Keratinocyte (primary cell): ENCODE measurements around the gene FAU. TPM values are rescaled to one million over a fixed set of nuclear protein-coding genes. Genes with fewer than 3 reads are reported as not detected.

ENCODE experiments used
- DNase-seq: peaks from one replicate; pipeline ENCODE4 v3.0.0-alpha.2; 2011; ENCODE audit warnings: low read depth, missing footprints, low spot score
- FAIRE-seq: peaks from 2 replicates; lab custom pipeline; 2011; peaks lifted over from hg19 to GRCh38; lab: Jason Lieb, UNC
- H2AFZ ChIP-seq: 2 replicates; pipeline ENCODE4 v1.6.0; 2012; ENCODE audit warnings: low read length, control low read depth, inconsistent platforms; ENCODE audit not compliant: control insufficient read depth
- H3K27ac ChIP-seq: 2 replicates; pipeline ENCODE4 v1.5.1; 2011; ENCODE audit warnings: low read length; ENCODE audit not compliant: control insufficient read depth, insufficient read depth
- H3K27me3 ChIP-seq: 3 replicates; pipeline ENCODE4 v1.6.0; 2011; ENCODE audit warnings: low read length; ENCODE audit not compliant: control insufficient read depth, insufficient read depth; ENCODE audit errors: extremely low read depth
- H3K36me3 ChIP-seq, 2 experiments: 2 replicates in 1 of 2; 3 replicates in 1 of 2; pipeline ENCODE4 v1.5.1; 2011; ENCODE audit warnings: low read length in 2 of 2, mild to moderate bottlenecking in 1 of 2; ENCODE audit not compliant: control insufficient read depth in 2 of 2, insufficient read depth in 2 of 2; ENCODE audit errors: extremely low read depth in 1 of 2
- H3K4me1 ChIP-seq: 3 replicates; pipeline ENCODE4 v1.5.1; 2011; ENCODE audit warnings: low read length; ENCODE audit not compliant: control insufficient read depth, insufficient read depth; ENCODE audit errors: extremely low read depth
- H3K4me2 ChIP-seq: 3 replicates; pipeline ENCODE4 v1.6.0; 2011; ENCODE audit warnings: low read depth, low read length; ENCODE audit not compliant: control insufficient read depth, insufficient read depth; ENCODE audit errors: extremely low read depth
- H3K4me3 ChIP-seq, 3 experiments: fragments of 200-600 bp in 1 of 3; sonication (generic) in 1 of 3; 2 replicates in 2 of 3; 3 replicates in 1 of 3; pipeline ENCODE4 v1.5.1; 2011 to 2016; ENCODE audit warnings: low read length in 3 of 3, mild to moderate bottlenecking in 3 of 3, control low read depth in 2 of 3, inconsistent platforms in 1 of 3, low read depth in 1 of 3, mixed read lengths in 1 of 3, mixed run types in 1 of 3, moderate library complexity in 1 of 3; ENCODE audit not compliant: control insufficient read depth in 2 of 3, insufficient read depth in 2 of 3; ENCODE audit errors: extremely low read depth in 1 of 3
- H3K79me2 ChIP-seq: 2 replicates; pipeline ENCODE4 v1.6.0; 2012; ENCODE audit warnings: low read length; ENCODE audit not compliant: control insufficient read depth, insufficient read depth
- H3K9ac ChIP-seq: 3 replicates; pipeline ENCODE4 v1.6.0; 2011; ENCODE audit warnings: low read length; ENCODE audit not compliant: control insufficient read depth, insufficient read depth; ENCODE audit errors: extremely low read depth
- H3K9me1 ChIP-seq: 3 replicates; pipeline ENCODE4 v1.6.0; 2011; ENCODE audit warnings: low read length; ENCODE audit not compliant: control insufficient read depth, insufficient read depth; ENCODE audit errors: extremely low read depth
- H3K9me3 ChIP-seq: 2 replicates; pipeline ENCODE4 v1.5.1; 2012; ENCODE audit warnings: low read depth, low read length; ENCODE audit not compliant: control insufficient read depth
- H4K20me1 ChIP-seq: 3 replicates; pipeline ENCODE4 v1.6.0; 2011; ENCODE audit warnings: low read length; ENCODE audit not compliant: control insufficient read depth, insufficient read depth; ENCODE audit errors: extremely low read depth
- EZH2 ChIP-seq: IDR thresholded peaks from one replicate; pipeline ENCODE4 v1.6.1; 2012; ENCODE audit warnings: inconsistent platforms, mild to moderate bottlenecking, low read length, moderate library complexity
- dilution Hi-C: fragments of 300-500 bp; cut with MboI; formaldehyde crosslinking; loops from one replicate; pipeline ENCODE4 v1.7.0; 2020; ENCODE audit warnings: low sequenced_read_pairs; ENCODE audit not compliant: extremely low pct_ligation_motif_present
- polyA plus RNA-seq, 5 experiments: library from polyadenylated mRNA; depleted of rRNA in 3 of 5; stranded (reverse) in 3 of 5; stranded (forward) in 1 of 5; unstranded in 1 of 5; fragments of >200 nt; gene quantifications; 1 replicate in 1 of 5; 2 replicates in 3 of 5; 3 replicates in 1 of 5; pipeline versions ENCODE4 v1.2.1 to v1.2.3, GENCODE V29; 2011 to 2012; ENCODE audit warnings: missing spikeins in 2 of 5, low read depth in 1 of 5, low replicate concordance in 1 of 5
- TF ChIP-seq, protein P1 (sequence below), 3 experiments: IDR thresholded peaks in 1 of 3; conservative IDR thresholded peaks in 1 of 3; optimal IDR thresholded peaks in 1 of 3; 2 replicates in 2 of 3; 3 replicates in 1 of 3; pipeline versions ENCODE3 to v1.5.1; 2011; ENCODE audit warnings: low read length in 3 of 3, mild to moderate bottlenecking in 3 of 3, moderate library complexity in 2 of 3, control low read depth in 1 of 3, inconsistent platforms in 1 of 3; ENCODE audit not compliant: insufficient read depth in 2 of 3; ENCODE audit errors: extremely low read depth in 1 of 3

FAU gene
- polyA plus RNA-seq, 1 donor (not counting 4 experiments of a cell fraction or from before 2014, with no cell fraction given), result 452 TPM

DNA sequence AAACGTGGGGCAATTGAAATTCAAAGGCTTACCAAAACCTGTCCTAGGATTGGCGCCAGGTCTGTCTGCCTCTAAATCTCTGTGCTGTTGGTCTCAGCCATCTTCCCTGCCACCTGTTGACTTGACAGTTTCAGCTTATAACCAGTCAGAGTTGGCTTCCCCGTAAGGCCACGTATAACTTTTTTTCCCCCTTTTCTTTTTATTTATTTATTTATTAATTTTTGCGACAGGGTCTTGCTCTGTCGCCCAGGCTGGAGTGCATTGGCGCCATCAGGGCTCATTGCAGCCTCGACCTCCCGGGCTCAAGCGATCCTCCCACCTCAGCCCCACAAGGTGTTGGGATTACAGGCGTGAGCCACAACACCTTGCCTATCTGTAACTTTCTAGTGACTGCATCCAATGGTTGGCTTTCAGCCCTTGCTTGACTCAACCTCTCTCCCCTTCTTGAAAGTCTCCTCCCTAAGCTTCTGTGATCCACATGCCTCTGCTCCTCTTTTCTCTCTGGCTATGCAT lies 13.8 kb upstream of the FAU start:
- dilution Hi-C loops, result no loop called here
- no peaks in the 10 kb centered on the region for H3K9me1 ChIP-seq
- FAIRE-seq (no peak), DNase-seq (no peak)
- TF ChIP-seq EZH2, result no peak
- TF ChIP-seq, protein P1, sequence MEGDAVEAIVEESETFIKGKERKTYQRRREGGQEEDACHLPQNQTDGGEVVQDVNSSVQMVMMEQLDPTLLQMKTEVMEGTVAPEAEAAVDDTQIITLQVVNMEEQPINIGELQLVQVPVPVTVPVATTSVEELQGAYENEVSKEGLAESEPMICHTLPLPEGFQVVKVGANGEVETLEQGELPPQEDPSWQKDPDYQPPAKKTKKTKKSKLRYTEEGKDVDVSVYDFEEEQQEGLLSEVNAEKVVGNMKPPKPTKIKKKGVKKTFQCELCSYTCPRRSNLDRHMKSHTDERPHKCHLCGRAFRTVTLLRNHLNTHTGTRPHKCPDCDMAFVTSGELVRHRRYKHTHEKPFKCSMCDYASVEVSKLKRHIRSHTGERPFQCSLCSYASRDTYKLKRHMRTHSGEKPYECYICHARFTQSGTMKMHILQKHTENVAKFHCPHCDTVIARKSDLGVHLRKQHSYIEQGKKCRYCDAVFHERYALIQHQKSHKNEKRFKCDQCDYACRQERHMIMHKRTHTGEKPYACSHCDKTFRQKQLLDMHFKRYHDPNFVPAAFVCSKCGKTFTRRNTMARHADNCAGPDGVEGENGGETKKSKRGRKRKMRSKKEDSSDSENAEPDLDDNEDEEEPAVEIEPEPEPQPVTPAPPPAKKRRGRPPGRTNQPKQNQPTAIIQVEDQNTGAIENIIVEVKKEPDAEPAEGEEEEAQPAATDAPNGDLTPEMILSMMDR (optimal IDR thresholded peaks at IDR 0.05 in 1 of 3, IDR thresholded peaks at IDR 0.05 in 1 of 3, conservative IDR thresholded peaks at IDR 0.05 in 1 of 3; ENCODE audit: extremely low read depth in 1 of 3, insufficient read depth in 2 of 3, low read length in 3 of 3), result no peak
- H3K79me2 ChIP-seq, result peaks cover 32% of the 10 kb centered on the region
- H3K27ac ChIP-seq, result peak overlapping the region; percentile 100
- H3K4me3 ChIP-seq, result peak overlapping the region; percentile 82 to 97 (median 90)
- peaks cover 8% of the 10 kb centered on the region for H4K20me1 ChIP-seq
- peak overlapping the region; percentile 53 for H2AFZ ChIP-seq
- H3K4me2 ChIP-seq, result peak overlapping the region; percentile 99
- peaks cover 16 to 24% of the 10 kb centered on the region in 2 experiments for H3K36me3 ChIP-seq
- H3K9ac ChIP-seq, result peak overlapping the region; percentile 100
- peaks cover 20% of the 10 kb centered on the region for H3K4me1 ChIP-seq
- no peaks in the 10 kb centered on the region for H3K27me3 ChIP-seq
- no peaks in the 10 kb centered on the region for H3K9me3 ChIP-seq

DNA sequence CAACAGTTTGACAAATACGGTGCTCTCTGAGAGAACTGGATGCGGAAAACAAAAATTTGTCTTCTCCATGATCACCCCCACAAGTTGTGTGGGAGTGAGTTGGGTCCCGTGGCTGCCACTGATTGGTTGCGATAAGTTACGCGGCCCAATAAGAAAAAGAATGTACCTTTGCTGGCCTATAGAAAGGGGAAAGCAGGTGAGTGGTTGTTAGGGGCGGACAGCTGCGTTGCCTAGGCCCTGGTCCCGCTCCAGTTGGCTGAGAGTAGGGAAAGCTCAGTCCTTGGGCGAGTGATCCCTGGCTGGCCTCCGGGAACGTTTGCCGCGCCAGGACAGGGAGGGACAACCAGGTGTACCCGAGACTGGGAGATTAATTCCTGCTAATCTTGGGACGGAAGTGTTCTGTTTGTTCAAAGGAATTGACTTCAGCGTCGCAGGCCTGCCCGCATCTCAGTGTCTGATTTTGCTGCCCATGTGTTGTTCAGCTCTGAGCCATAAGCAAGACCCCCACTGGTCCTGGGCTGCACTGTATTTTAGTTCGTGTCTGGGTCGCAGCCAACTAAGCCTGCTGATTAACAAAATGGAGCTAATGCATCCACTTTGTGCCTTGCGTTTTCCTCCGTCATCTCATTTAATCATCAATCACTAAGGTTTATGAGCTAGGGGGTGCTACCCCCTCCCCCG lies 13.2 kb upstream of the FAU start:
- Histone ChIP-seq H3K27me3 (no peaks in the 10 kb centered on the region), H3K79me2 (peaks cover 32% of the 10 kb centered on the region), H3K4me1 (peaks cover 20% of the 10 kb centered on the region), H3K27ac (peak overlapping the region; percentile 100), H4K20me1 (peaks cover 8% of the 10 kb centered on the region), H3K9me3 (no peaks in the 10 kb centered on the region), H3K4me3 (peak overlapping the region; percentile 82 to 97 (median 90)), H3K36me3 (peaks cover 19 to 28% of the 10 kb centered on the region in 2 experiments), H3K9ac (peak overlapping the region; percentile 100), H3K4me2 (peak overlapping the region; percentile 99), H2AFZ (peak overlapping the region; percentile 96), H3K9me1 (no peaks in the 10 kb centered on the region)
- DNase-seq (peak; percentile 80), FAIRE-seq (peak; percentile 78)
- TF ChIP-seq, protein P1 (optimal IDR thresholded peaks at IDR 0.05 in 1 of 3, IDR thresholded peaks at IDR 0.05 in 1 of 3, conservative IDR thresholded peaks at IDR 0.05 in 1 of 3; ENCODE audit: extremely low read depth in 1 of 3, insufficient read depth in 2 of 3, low read length in 3 of 3), result no peak
- TF ChIP-seq EZH2, result no peak
- dilution Hi-C loops, result no loop called here
